OCI-LY1 (cell line): ENCODE results near the gene STARD9.

Experiments used
- H2AFZ ChIP-seq: fragments of 200-600 bp; sonication (generic), shearing (Covaris generic); 2 replicates; pipeline ENCODE4 v1.6.0; 2014; ENCODE audit warnings: antibody characterized with exemption, mild to moderate bottlenecking, low read length
- H3F3A ChIP-seq: fragments of 200-600 bp; sonication (generic), shearing (Covaris generic); 2 replicates; pipeline ENCODE4 v1.6.0; 2014; ENCODE audit warnings: mild to moderate bottlenecking, antibody characterized with exemption, low read length, moderate library complexity; ENCODE audit not compliant: insufficient read depth
- H3K27ac ChIP-seq: fragments of 200-600 bp; sonication (generic); 2 replicates; pipeline ENCODE4 v1.5.1; 2014; ENCODE audit warnings: low read length, mixed run types, mild to moderate bottlenecking, low read depth; ENCODE audit not compliant: poor library complexity, severe bottlenecking
- H3K27me3 ChIP-seq: fragments of 200-600 bp; sonication (generic); 2 replicates; pipeline ENCODE4 v1.6.0; 2014; ENCODE audit warnings: antibody characterized with exemption, mild to moderate bottlenecking, low read length, moderate library complexity; ENCODE audit not compliant: insufficient read depth
- H3K36me3 ChIP-seq: fragments of 200-600 bp; sonication (generic); 2 replicates; pipeline ENCODE4 v1.6.1; 2014; ENCODE audit warnings: mild to moderate bottlenecking, antibody characterized with exemption, low read length, moderate library complexity, mixed read lengths; ENCODE audit not compliant: insufficient read depth
- H3K4me1 ChIP-seq: fragments of 200-600 bp; sonication (generic); 2 replicates; pipeline ENCODE4 v1.5.1; 2014; ENCODE audit warnings: mild to moderate bottlenecking, low read length, moderate library complexity; ENCODE audit not compliant: insufficient read depth, severe bottlenecking
- H3K4me2 ChIP-seq: fragments of 200-600 bp; sonication (generic), shearing (Covaris generic); 2 replicates; pipeline ENCODE4 v1.6.1; 2014; ENCODE audit warnings: low read length
- H3K4me3 ChIP-seq: fragments of 200-600 bp; sonication (generic); 2 replicates; pipeline ENCODE4 v1.5.1; 2014; ENCODE audit warnings: low read length, low read depth, mild to moderate bottlenecking, mixed read lengths; ENCODE audit not compliant: poor library complexity, severe bottlenecking
- H3K79me2 ChIP-seq: fragments of 200-600 bp; shearing (Covaris generic); 2 replicates; pipeline ENCODE4 v1.6.1; 2016; ENCODE audit warnings: mixed run types, low read length, mixed read lengths; ENCODE audit not compliant: insufficient read depth
- H3K9ac ChIP-seq: fragments of 200-600 bp; sonication (generic), shearing (Covaris generic); 2 replicates; pipeline ENCODE4 v1.6.1; 2014; ENCODE audit warnings: mild to moderate bottlenecking, low read length, mixed read lengths
- H3K9me2 ChIP-seq: fragments of 200-600 bp; sonication (generic), shearing (Covaris generic); 2 replicates; pipeline ENCODE4 v1.6.1; 2014; ENCODE audit warnings: low read depth, mild to moderate bottlenecking, low read length, mixed read lengths
- H3K9me3 ChIP-seq: fragments of 200-600 bp; shearing (Covaris generic); 2 replicates; pipeline ENCODE4 v1.6.1; 2014; ENCODE audit warnings: low read length, mixed read lengths
- H4K20me1 ChIP-seq: fragments of 200-600 bp; sonication (generic), shearing (Covaris generic); 2 replicates; pipeline ENCODE4 v1.6.0; 2016; ENCODE audit warnings: mild to moderate bottlenecking, low read length; ENCODE audit not compliant: insufficient read depth
- CTCF ChIP-seq: fragments of 200-600 bp; sonication (generic), shearing (Covaris generic); IDR thresholded peaks from 2 replicates; pipeline ENCODE4 v1.5.1; 2017; ENCODE audit warnings: mild to moderate bottlenecking, antibody characterized with exemption, low read length, moderate library complexity, mixed read lengths
- EZH2 ChIP-seq: fragments of 200-600 bp; sonication (generic), shearing (Covaris generic); IDR thresholded peaks from 2 replicates; pipeline ENCODE4 v1.8.0; 2017; ENCODE audit warnings: borderline replicate concordance, mixed run types, mild to moderate bottlenecking, antibody characterized with exemption, low read length, moderate library complexity, mixed read lengths

The STARD9 gene

GRCh38 chr15:42667855-42668254 lies 92.4 kb downstream of the STARD9 start:
- Histone ChIP-seq H3K4me2 (no peak overlapping the region), H3K79me2 (no peaks in the 10 kb centered on the region), H3K9me2 (no peaks in the 10 kb centered on the region), H3K36me3 (peaks cover 18% of the 10 kb centered on the region; the same call in 1 of the 2 replicates), H4K20me1 (no peaks in the 10 kb centered on the region), H3K27me3 (no peaks in the 10 kb centered on the region), H3K9ac (no peak overlapping the region), H3F3A (no peaks in the 10 kb centered on the region), H3K9me3 (no peaks in the 10 kb centered on the region), H3K4me1 (no peaks in the 10 kb centered on the region), H2AFZ (no peak overlapping the region), H3K4me3 (no peak overlapping the region), H3K27ac (no peak overlapping the region)
- TF ChIP-seq EZH2 (no peak), CTCF (no peak)

- Histone ChIP-seq H3F3A (no peaks in the 10 kb centered on the region), H3K27me3 (no peaks in the 10 kb centered on the region), H3K4me1 (no peaks in the 10 kb centered on the region), H3K9me2 (no peaks in the 10 kb centered on the region), H3K4me3 (no peak overlapping the region), H3K4me2 (no peak overlapping the region), H3K9me3 (no peaks in the 10 kb centered on the region), H4K20me1 (no peaks in the 10 kb centered on the region), H2AFZ (no peak overlapping the region), H3K9ac (no peak overlapping the region), H3K36me3 (peaks cover 24% of the 10 kb centered on the region; the same call in 1 of the 2 replicates), H3K27ac (no peak overlapping the region), H3K79me2 (no peaks in the 10 kb centered on the region)
- no peak for TF ChIP-seq EZH2
- no peak for TF ChIP-seq CTCF
These were observed 95.0 kb downstream of the STARD9 start for GRCh38 chr15:42670451-42670850.

- H4K20me1 ChIP-seq = no peaks in the 10 kb centered on the region
- H3K4me2 ChIP-seq = no peak overlapping the region
- no peaks in the 10 kb centered on the region for H3F3A ChIP-seq
- H3K36me3 ChIP-seq = peaks cover 33% of the 10 kb centered on the region; the same call in 1 of the 2 replicates
- H3K79me2 ChIP-seq = no peaks in the 10 kb centered on the region
- no peaks in the 10 kb centered on the region for H3K9me3 ChIP-seq
- no peak overlapping the region for H3K9ac ChIP-seq
- no peaks in the 10 kb centered on the region for H3K27me3 ChIP-seq
- H3K9me2 ChIP-seq = no peaks in the 10 kb centered on the region
- no peaks in the 10 kb centered on the region for H3K4me1 ChIP-seq
- H3K4me3 ChIP-seq = no peak overlapping the region
- H3K27ac ChIP-seq = no peak overlapping the region
- H2AFZ ChIP-seq = no peak overlapping the region
- TF ChIP-seq EZH2 (no peak), CTCF (no peak)
These were observed 97.0 kb downstream of the STARD9 start for GRCh38 chr15:42672444-42672843.
